Neural cell (in vitro differentiated cells): ENCODE measurements around the gene TPST2.

Experiments
- EP300 ChIP-seq: fragments of 450-650 bp; conservative IDR thresholded peaks from 2 replicates; pipeline ENCODE4 v1.6.1; 2014; ENCODE audit warnings: antibody characterized with exemption, mild to moderate bottlenecking, moderate library complexity; ENCODE audit not compliant: poor library complexity, severe bottlenecking
- EZH2 ChIP-seq: fragments of 200-600, 300-800 bp; shearing (Covaris generic), sonication (generic); IDR thresholded peaks from 2 replicates; pipeline ENCODE4 v1.6.1; 2014; ENCODE audit warnings: antibody characterized with exemption, low read length, borderline replicate concordance, mild to moderate bottlenecking; ENCODE audit not compliant: insufficient read depth, poor library complexity, severe bottlenecking
- MXI1 ChIP-seq: fragments of 450-650 bp; conservative IDR thresholded peaks from 2 replicates; pipeline ENCODE4 v1.6.1; 2014; ENCODE audit warnings: antibody characterized with exemption, mild to moderate bottlenecking; ENCODE audit not compliant: poor library complexity, severe bottlenecking
- POLR2AphosphoS5 ChIP-seq: IDR thresholded peaks from 2 replicates; pipeline ENCODE4 v1.6.1; 2012
- RAD21 ChIP-seq: fragments of 450-650 bp; conservative IDR thresholded peaks from 2 replicates; pipeline ENCODE4 v1.6.1; 2014; ENCODE audit warnings: antibody characterized with exemption, mild to moderate bottlenecking, moderate library complexity
- SMC3 ChIP-seq: fragments of 450-650 bp; conservative IDR thresholded peaks from 2 replicates; pipeline ENCODE4 v1.6.1; 2014; ENCODE audit warnings: antibody characterized with exemption, mild to moderate bottlenecking, moderate library complexity; ENCODE audit not compliant: poor library complexity
- TAF1 ChIP-seq: IDR thresholded peaks from 2 replicates; pipeline ENCODE4 v1.6.1; 2012; ENCODE audit warnings: low read depth
- TF ChIP-seq, protein P1 (sequence below): fragments of 450-650 bp; IDR thresholded peaks from 2 replicates; pipeline ENCODE4 v1.5.1; 2014; ENCODE audit warnings: antibody characterized with exemption, mild to moderate bottlenecking, moderate library complexity; ENCODE audit not compliant: poor library complexity, severe bottlenecking
- TF ChIP-seq, protein P2 (sequence below): IDR thresholded peaks from 2 replicates; pipeline ENCODE4 v1.6.1; 2012; ENCODE audit warnings: borderline replicate concordance

DNA sequence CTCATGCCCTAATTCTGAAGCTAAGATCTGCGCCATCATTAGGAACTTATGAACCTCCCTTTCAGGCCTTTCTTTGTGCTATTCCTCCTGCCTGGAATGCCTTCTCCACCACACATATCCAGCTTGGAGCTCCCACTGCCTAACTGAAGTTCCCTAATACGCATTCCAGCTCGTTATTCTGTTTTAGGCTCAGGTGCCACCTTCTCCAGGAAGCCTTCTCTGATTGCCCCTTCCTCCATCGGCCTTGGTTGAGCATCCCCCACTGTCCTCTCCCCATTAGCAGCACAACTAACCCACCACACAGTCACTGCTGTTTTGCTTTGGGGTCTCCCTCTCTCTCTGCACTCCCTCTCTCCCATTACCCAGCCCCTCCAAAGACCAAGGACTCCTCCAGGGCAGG is 22.7 kb upstream of the TPST2 start:
- TF ChIP-seq, protein P1, sequence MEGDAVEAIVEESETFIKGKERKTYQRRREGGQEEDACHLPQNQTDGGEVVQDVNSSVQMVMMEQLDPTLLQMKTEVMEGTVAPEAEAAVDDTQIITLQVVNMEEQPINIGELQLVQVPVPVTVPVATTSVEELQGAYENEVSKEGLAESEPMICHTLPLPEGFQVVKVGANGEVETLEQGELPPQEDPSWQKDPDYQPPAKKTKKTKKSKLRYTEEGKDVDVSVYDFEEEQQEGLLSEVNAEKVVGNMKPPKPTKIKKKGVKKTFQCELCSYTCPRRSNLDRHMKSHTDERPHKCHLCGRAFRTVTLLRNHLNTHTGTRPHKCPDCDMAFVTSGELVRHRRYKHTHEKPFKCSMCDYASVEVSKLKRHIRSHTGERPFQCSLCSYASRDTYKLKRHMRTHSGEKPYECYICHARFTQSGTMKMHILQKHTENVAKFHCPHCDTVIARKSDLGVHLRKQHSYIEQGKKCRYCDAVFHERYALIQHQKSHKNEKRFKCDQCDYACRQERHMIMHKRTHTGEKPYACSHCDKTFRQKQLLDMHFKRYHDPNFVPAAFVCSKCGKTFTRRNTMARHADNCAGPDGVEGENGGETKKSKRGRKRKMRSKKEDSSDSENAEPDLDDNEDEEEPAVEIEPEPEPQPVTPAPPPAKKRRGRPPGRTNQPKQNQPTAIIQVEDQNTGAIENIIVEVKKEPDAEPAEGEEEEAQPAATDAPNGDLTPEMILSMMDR = no peak
- no peak for TF ChIP-seq POLR2AphosphoS5
- TF ChIP-seq RAD21 = no peak
- TF ChIP-seq SMC3 = no peak
- no peak for TF ChIP-seq EZH2
- TF ChIP-seq, protein P2, sequence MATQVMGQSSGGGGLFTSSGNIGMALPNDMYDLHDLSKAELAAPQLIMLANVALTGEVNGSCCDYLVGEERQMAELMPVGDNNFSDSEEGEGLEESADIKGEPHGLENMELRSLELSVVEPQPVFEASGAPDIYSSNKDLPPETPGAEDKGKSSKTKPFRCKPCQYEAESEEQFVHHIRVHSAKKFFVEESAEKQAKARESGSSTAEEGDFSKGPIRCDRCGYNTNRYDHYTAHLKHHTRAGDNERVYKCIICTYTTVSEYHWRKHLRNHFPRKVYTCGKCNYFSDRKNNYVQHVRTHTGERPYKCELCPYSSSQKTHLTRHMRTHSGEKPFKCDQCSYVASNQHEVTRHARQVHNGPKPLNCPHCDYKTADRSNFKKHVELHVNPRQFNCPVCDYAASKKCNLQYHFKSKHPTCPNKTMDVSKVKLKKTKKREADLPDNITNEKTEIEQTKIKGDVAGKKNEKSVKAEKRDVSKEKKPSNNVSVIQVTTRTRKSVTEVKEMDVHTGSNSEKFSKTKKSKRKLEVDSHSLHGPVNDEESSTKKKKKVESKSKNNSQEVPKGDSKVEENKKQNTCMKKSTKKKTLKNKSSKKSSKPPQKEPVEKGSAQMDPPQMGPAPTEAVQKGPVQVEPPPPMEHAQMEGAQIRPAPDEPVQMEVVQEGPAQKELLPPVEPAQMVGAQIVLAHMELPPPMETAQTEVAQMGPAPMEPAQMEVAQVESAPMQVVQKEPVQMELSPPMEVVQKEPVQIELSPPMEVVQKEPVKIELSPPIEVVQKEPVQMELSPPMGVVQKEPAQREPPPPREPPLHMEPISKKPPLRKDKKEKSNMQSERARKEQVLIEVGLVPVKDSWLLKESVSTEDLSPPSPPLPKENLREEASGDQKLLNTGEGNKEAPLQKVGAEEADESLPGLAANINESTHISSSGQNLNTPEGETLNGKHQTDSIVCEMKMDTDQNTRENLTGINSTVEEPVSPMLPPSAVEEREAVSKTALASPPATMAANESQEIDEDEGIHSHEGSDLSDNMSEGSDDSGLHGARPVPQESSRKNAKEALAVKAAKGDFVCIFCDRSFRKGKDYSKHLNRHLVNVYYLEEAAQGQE = no peak
- TF ChIP-seq EP300 = no peak
- no peak for TF ChIP-seq TAF1
- TF ChIP-seq MXI1 = no peak
